ENCODE results near the gene NCF4. TPM values are rescaled to one million over a fixed set of nuclear protein-coding genes. Genes with fewer than 3 reads are reported as not detected.

The NCF4 gene
- total RNA-seq, 2 donors from 2014 or later = not detected

GRCh38 chr22:36879775-36880174, 19.0 kb downstream of the NCF4 start:
- no peak for DNase-seq
- WGBS, 2 experiments (ENCODE audit: insufficient coverage in 1 of 2, insufficient read length in 1 of 2) = 96 to 100% methylated on average over 1 to 7 of the region's 7 CpGs
- Histone ChIP-seq H3K4me3 (ENCODE audit: low read length) (no peak overlapping the region), H3K4me1 (ENCODE audit: control insufficient read depth, insufficient read depth, low read length) (no peaks in the 10 kb centered on the region), H3K36me3 (ENCODE audit: control insufficient read depth, insufficient read depth, low read length) (no peaks in the 10 kb centered on the region), H3K27ac (ENCODE audit: low read depth, low read length) (no peak overlapping the region), H3K9ac (ENCODE audit: extremely low read depth, low read length, poor library complexity, severe bottlenecking) (no peak overlapping the region), H3K9me3 (ENCODE audit: control insufficient read depth, low read length) (peaks cover 15% of the 10 kb centered on the region), H3K27me3 (ENCODE audit: control insufficient read depth, insufficient read depth, low read length, poor library complexity, severe bottlenecking) (no peaks in the 10 kb centered on the region)
- Mint-ChIP-seq H3K9me3 (peaks cover 13% of the 10 kb centered on the region), H3K27me3 (ENCODE audit: insufficient read depth) (peaks cover 4% of the 10 kb centered on the region), H3K36me3 (ENCODE audit: low read depth) (no peaks in the 10 kb centered on the region), H3K27ac (no peak overlapping the region), H3K4me3 (no peak overlapping the region), H3K4me1 (peaks cover 7% of the 10 kb centered on the region)
- no peak for TF ChIP-seq CTCF (conservative IDR thresholded peaks at IDR 0.05)

GRCh38 chr22:36881504-36882245, 20.9 kb downstream of the NCF4 start:
- Histone ChIP-seq H3K9ac (ENCODE audit: extremely low read depth, low read length, poor library complexity, severe bottlenecking) (no peak overlapping the region), H3K4me1 (ENCODE audit: control insufficient read depth, insufficient read depth, low read length) (no peaks in the 10 kb centered on the region), H3K27ac (ENCODE audit: low read depth, low read length) (no peak overlapping the region), H3K9me3 (ENCODE audit: control insufficient read depth, low read length) (peaks cover 15% of the 10 kb centered on the region), H3K27me3 (ENCODE audit: control insufficient read depth, insufficient read depth, low read length, poor library complexity, severe bottlenecking) (no peaks in the 10 kb centered on the region), H3K4me3 (ENCODE audit: low read length) (no peak overlapping the region), H3K36me3 (ENCODE audit: control insufficient read depth, insufficient read depth, low read length) (no peaks in the 10 kb centered on the region)
- Mint-ChIP-seq H3K9me3 (peaks cover 13% of the 10 kb centered on the region), H3K27ac (no peak overlapping the region), H3K4me1 (peaks cover 17% of the 10 kb centered on the region), H3K27me3 (ENCODE audit: insufficient read depth) (peaks cover 4% of the 10 kb centered on the region), H3K4me3 (no peak overlapping the region), H3K36me3 (ENCODE audit: low read depth) (no peaks in the 10 kb centered on the region)
- no peak for TF ChIP-seq CTCF (conservative IDR thresholded peaks at IDR 0.05)
- 100% methylated on average over 1 of the region's 1 CpG; no CpG with 5 or more reads in 1 of the 2 experiments for WGBS, 2 experiments (ENCODE audit: insufficient coverage in 1 of 2, insufficient read length in 1 of 2)
- no peak for DNase-seq

GRCh38 chr22:36884349-36885158, 23.7 kb downstream of the NCF4 start:
- H3K9me3 Mint-ChIP-seq = peaks cover 18% of the 10 kb centered on the region
- H3K4me1 ChIP-seq (ENCODE audit: control insufficient read depth, insufficient read depth, low read length) = no peaks in the 10 kb centered on the region
- no peaks in the 10 kb centered on the region for H3K27me3 Mint-ChIP-seq (ENCODE audit: insufficient read depth)
- peaks cover 13% of the 10 kb centered on the region for H3K4me1 Mint-ChIP-seq
- H3K27ac Mint-ChIP-seq = no peak overlapping the region
- H3K27ac ChIP-seq (ENCODE audit: low read depth, low read length) = no peak overlapping the region
- no peaks in the 10 kb centered on the region for H3K36me3 ChIP-seq (ENCODE audit: control insufficient read depth, insufficient read depth, low read length)
- no peak overlapping the region for H3K4me3 ChIP-seq (ENCODE audit: low read length)
- no peak overlapping the region for H3K4me3 Mint-ChIP-seq
- 90% methylated on average over 3 to 5 of the region's 5 CpGs for WGBS, 2 experiments (ENCODE audit: insufficient coverage in 1 of 2, insufficient read length in 1 of 2)
- no peak for DNase-seq
- no peak overlapping the region for H3K9ac ChIP-seq (ENCODE audit: extremely low read depth, low read length, poor library complexity, severe bottlenecking)
- H3K9me3 ChIP-seq (ENCODE audit: control insufficient read depth, low read length) = peaks cover 20% of the 10 kb centered on the region
- no peak for TF ChIP-seq CTCF (conservative IDR thresholded peaks at IDR 0.05)
- no peaks in the 10 kb centered on the region for H3K36me3 Mint-ChIP-seq (ENCODE audit: low read depth)
- H3K27me3 ChIP-seq (ENCODE audit: control insufficient read depth, insufficient read depth, low read length, poor library complexity, severe bottlenecking) = no peaks in the 10 kb centered on the region

Data from endodermal cell (in vitro differentiated cells).